ENCODE measurements around the gene AVP.

DNA sequence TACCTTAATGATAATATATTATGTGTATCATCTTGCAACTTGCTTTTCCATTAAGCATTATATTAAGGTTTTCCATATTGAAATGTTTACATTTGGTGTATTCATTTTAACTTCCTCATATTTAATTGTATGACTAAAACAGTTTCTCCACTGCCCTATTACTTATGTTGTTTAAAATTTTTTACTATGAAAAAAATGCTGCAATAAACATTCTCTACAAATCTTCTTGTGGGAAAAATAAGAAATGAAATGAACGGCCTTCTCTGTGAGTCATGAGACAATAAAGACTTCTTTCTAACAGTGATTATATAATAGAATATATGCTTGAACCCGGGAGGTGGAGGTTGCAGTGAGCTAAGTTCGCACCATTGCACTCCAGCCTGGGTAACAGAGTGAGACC, 49.6 kb upstream of the AVP start:
- TF ChIP-seq CTCF (optimal IDR thresholded peaks at IDR 0.05 in 1 of 3, IDR thresholded peaks at IDR 0.05 in 1 of 3, conservative IDR thresholded peaks at IDR 0.05 in 1 of 3; ENCODE audit: extremely low read depth in 1 of 3, insufficient read depth in 2 of 3, low read length in 3 of 3) (no peak), EZH2 (IDR thresholded peaks at IDR 0.05; ENCODE audit: low read length) (no peak)

All from keratinocyte (primary cell).